ENCODE measurements around the gene C19orf33.

GRCh38 chr19:38298821-38299680 lies 5.0 kb upstream of the C19orf33 start:
- TF ChIP-seq POLR2A (IDR thresholded peaks at IDR 0.05; ENCODE audit: extremely low read depth, insufficient read length) (no peak), CTCF (IDR thresholded peaks at IDR 0.05; ENCODE audit: low read depth, low read length) (no peak)

Data from NB4 (cell line).